Measurements from ENCODE around the gene HNRNPL.
A peak's percentile ranks its signal among the peaks of the same experiment; 100 is the strongest.

Gene HNRNPL

DNA sequence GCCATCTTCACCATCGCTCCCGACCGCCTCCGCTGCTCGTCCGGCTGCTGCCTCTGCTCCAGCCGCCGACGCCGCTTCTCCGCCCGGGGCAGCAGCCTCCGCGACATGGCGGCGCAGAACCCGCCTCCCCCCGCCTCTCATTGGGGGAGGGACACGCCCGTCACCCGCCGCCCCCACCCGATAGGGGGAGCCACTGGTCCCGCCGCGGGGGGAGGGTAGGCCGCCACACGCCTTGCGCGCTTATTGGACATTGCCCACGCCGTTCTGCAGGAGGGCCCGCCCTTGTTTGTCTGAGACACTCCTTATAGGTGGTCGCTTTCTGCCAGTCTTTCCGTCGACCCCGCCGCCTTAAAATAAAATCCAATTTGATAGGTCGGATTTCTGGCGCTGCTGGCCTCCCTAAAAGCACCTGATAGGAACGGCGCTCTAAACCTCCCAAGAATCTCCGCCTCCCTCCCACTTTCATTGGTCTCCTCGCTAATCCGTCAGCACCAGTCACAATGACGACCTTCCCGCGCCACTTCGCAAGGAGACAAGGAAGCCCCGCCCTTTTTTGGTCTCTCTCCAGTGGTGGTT, at the start of gene HNRNPL:
Gene HNRNPL, minus strand, starts transcription at position 127 of the 576 bp plus-strand sequence. Its CDS starts 20 bp downstream, at position 107.
- POLR2A ChIA-PET (ENCODE audit: low non-redundant PET): interaction anchor here (1.0 kb wide), 1 partner anchor 81 kb away, joined by 3 read pairs; the partner anchor contains the start of genes MRPS12 and SARS2
- peak within 1 kb of the TSS; percentile 99 for H3K27ac ChIP-seq
- TF ChIP-seq, protein P1, sequence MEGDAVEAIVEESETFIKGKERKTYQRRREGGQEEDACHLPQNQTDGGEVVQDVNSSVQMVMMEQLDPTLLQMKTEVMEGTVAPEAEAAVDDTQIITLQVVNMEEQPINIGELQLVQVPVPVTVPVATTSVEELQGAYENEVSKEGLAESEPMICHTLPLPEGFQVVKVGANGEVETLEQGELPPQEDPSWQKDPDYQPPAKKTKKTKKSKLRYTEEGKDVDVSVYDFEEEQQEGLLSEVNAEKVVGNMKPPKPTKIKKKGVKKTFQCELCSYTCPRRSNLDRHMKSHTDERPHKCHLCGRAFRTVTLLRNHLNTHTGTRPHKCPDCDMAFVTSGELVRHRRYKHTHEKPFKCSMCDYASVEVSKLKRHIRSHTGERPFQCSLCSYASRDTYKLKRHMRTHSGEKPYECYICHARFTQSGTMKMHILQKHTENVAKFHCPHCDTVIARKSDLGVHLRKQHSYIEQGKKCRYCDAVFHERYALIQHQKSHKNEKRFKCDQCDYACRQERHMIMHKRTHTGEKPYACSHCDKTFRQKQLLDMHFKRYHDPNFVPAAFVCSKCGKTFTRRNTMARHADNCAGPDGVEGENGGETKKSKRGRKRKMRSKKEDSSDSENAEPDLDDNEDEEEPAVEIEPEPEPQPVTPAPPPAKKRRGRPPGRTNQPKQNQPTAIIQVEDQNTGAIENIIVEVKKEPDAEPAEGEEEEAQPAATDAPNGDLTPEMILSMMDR (conservative IDR thresholded peaks at IDR 0.05; ENCODE audit: low read depth): no peak; the same call in 1 of the 2 replicates
- peak; percentile 99 for DNase-seq (ENCODE audit: low spot score)
- CTCF ChIA-PET: no interaction called here

DNA sequence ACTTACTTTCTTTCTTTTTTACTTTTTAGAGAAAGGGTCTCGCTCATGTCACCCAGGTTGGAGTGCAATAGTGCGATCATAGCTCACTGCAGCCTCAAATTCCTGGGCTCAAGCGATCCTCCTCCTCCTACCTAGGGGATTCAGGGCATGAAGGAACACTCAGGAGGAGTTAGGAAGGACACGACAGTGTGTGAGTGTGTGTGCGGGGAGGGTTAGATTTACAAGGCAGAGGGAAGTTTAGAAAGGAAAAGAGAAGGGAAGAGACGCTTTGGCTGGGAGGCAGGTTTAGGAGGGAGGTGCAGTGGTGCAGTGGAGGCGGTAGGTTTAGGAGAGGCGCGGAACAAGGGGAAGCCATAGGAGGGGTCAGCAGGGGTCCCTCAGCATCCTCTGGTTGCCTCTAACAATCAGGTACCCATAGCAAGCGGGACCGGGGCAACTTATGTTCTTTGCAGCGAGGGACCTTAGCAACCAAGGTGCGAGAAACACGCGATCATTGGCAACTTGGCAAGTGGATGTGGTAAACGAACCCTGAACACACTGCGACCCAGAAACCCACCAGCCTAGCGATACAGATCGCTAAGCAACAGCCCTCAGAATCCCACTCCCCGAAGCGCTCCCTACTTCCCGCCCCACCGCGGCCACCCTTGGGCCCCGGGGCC, 49.1 kb upstream of the HNRNPL start:
- CTCF ChIA-PET: no interaction called here
- DNase-seq (ENCODE audit: low spot score): no peak
- TF ChIP-seq, protein P1 (conservative IDR thresholded peaks at IDR 0.05; ENCODE audit: low read depth): no peak
- POLR2A ChIA-PET (ENCODE audit: low non-redundant PET): no interaction called here
- H3K27ac ChIP-seq: peak overlapping the region; percentile 72

DNA sequence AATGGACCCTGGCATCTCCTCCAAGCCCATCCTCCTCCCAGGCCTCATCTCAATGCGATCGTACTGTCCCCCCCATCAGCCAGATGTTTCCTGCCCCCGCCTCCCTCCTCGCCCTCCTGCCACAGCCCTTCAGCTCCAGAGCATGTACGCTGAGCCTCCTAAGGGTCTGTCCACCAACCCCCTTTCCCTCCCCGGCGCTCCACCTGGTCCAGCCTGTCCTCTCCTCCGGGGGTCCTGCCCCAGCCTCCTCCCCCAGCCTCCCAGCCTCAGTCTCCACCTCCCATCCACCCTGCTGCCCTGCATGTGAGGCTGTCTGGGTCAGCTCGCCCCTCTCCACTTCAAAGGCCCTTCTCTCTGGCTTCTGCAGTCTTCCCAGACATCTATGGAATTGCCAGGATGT, 45.2 kb upstream of the HNRNPL start:
- TF ChIP-seq, protein P1 (conservative IDR thresholded peaks at IDR 0.05; ENCODE audit: low read depth): no peak
- no peak for DNase-seq (ENCODE audit: low spot score)
- CTCF ChIA-PET: interaction anchor here (0.5 to 0.7 kb wide), 3 partner anchors 25 to 469 kb away, joined by 3 to 4 read pairs (median 3); no protein-coding TSS in a partner anchor
- POLR2A ChIA-PET (ENCODE audit: low non-redundant PET): no interaction called here
- H3K27ac ChIP-seq: no peak overlapping the region; the same call in 1 of the 2 replicates

DNA sequence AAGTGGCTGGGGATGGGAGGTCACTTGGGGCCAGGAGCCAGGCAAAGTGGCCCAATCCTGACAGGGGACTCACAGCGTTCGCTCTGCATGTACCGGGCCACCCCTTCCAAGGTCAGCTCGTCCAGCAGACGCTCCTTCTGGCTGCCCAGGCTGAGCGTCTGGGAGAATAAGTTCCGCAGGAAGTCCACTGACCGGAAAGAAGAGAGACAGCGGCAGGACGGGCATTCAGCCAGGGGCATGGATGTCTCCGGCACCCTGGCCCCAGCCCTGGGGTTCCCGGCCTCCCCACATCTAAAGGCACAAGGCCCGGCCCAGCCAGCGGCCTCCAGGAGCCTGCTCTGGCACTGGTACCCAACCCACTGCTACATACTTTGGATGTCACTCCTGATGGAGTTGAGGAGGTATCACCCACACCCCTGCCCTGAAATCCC, 43.6 kb upstream of the HNRNPL start:
- H3K27ac ChIP-seq: peak overlapping the region; percentile 9; the same call in 1 of the 2 replicates
- no peak for DNase-seq (ENCODE audit: low spot score)
- ChIA-PET POLR2A (ENCODE audit: low non-redundant PET) (no interaction called here), CTCF (no interaction called here)
- TF ChIP-seq, protein P1 (conservative IDR thresholded peaks at IDR 0.05; ENCODE audit: low read depth): no peak

DNA sequence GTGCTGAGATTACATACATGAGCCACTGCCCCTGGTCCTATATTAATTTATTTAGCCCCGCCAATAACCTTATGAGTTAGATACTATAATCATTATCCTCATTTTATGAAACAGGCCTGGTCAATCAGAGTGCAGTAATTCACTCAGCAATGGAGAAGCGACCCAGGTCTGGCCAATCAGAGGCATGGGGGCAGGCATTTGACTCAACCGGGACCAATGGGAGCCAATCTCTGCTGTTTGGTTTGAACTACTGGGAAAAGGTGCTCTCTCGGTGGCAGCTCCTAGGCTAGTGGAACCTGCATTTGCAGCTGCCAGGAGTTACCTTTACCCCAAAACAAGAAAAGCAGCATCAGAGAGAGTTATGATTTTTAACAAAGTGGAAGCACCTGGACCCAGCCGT, 43.1 kb upstream of the HNRNPL start:
- no peak overlapping the region for H3K27ac ChIP-seq
- ChIA-PET CTCF (no interaction called here), POLR2A (ENCODE audit: low non-redundant PET) (no interaction called here)
- TF ChIP-seq, protein P1 (conservative IDR thresholded peaks at IDR 0.05; ENCODE audit: low read depth): no peak
- no peak for DNase-seq (ENCODE audit: low spot score)

DNA sequence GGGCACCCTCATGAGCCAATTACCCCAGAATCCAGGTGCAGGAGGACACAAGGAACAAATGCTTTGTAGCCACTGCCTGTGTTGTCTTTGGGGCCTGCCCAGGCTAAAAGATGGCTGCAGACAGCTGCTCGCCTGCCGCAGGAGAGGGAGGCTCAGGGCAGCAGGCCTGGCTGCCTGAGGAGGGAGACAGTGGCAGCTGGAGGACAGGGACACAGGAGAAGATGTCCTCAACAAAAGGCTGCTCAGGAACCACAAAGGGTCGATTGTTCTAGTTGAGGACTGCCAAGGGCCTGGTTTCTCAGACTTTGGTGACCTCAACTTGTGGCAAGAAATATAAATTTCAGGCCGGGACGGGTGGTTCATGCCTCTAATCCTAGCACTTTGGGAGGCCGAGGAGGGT, 42.0 kb upstream of the HNRNPL start:
- TF ChIP-seq, protein P1 (conservative IDR thresholded peaks at IDR 0.05; ENCODE audit: low read depth): no peak
- ChIA-PET CTCF (interaction anchor here (1.1 kb wide), 1 partner anchor 23 kb away, joined by 5 read pairs; no protein-coding TSS in a partner anchor), POLR2A (ENCODE audit: low non-redundant PET) (no interaction called here)
- peak overlapping the region; percentile 40 for H3K27ac ChIP-seq
- DNase-seq (ENCODE audit: low spot score): no peak

All from RWPE1 (cell line).